GM19193 (cell line): ENCODE measurements around the gene TPPP.

ENCODE experiments used
- POLR2A ChIP-seq: IDR thresholded peaks from 4 replicates; pipeline ENCODE4 v1.6.1; 2011; ENCODE audit not compliant: insufficient read depth, insufficient read length; ENCODE audit errors: extremely low read depth

TPPP gene

GRCh38 chr5:664994-665360 lies 28.2 kb downstream of the TPPP start:
- no peak for TF ChIP-seq POLR2A

- TF ChIP-seq POLR2A: no peak
These were observed 28.7 kb downstream of the TPPP start for GRCh38 chr5:664343-664993.

- TF ChIP-seq POLR2A: no peak
These were observed 29.5 kb downstream of the TPPP start for GRCh38 chr5:663436-664342.

- TF ChIP-seq POLR2A: no peak
These were observed 30.3 kb downstream of the TPPP start for GRCh38 chr5:662751-663435.

- no peak for TF ChIP-seq POLR2A
These were observed 31.0 kb downstream of the TPPP start for GRCh38 chr5:661891-662750.

- TF ChIP-seq POLR2A: no peak
These were observed 32.6 kb downstream of the TPPP start for GRCh38 chr5:660491-661030.

GRCh38 chr5:659496-660263 lies 33.5 kb downstream of the TPPP start:
- TF ChIP-seq POLR2A: no peak

- TF ChIP-seq POLR2A: no peak
These were observed 35.0 kb downstream of the TPPP start for GRCh38 chr5:658103-658502.

GRCh38 chr5:657570-657969 lies 35.6 kb downstream of the TPPP start:
- no peak for TF ChIP-seq POLR2A

- TF ChIP-seq POLR2A: no peak
These were observed 37.7 kb downstream of the TPPP start for GRCh38 chr5:655406-655805.

- no peak for TF ChIP-seq POLR2A
These were observed 38.9 kb downstream of the TPPP start for GRCh38 chr5:654071-654778.

GRCh38 chr5:652773-653350 lies 40.3 kb downstream of the TPPP start:
- TF ChIP-seq POLR2A: no peak

GRCh38 chr5:652023-652515 lies 41.1 kb downstream of the TPPP start:
- no peak for TF ChIP-seq POLR2A
